Choroid plexus epithelial cell (primary cell): ENCODE measurements around the gene RHCG.

Experiments
- DNase-seq: peaks from one replicate; pipeline ENCODE4 v3.0.0-alpha.2; 2010; ENCODE audit warnings: low read depth
- H3K4me3 ChIP-seq: 2 replicates; pipeline ENCODE4 v1.5.1; 2011; ENCODE audit warnings: low read depth, mild to moderate bottlenecking, control low read depth, low read length, moderate library complexity
- TF ChIP-seq, protein P1 (sequence below): conservative IDR thresholded peaks from 2 replicates; pipeline ENCODE4 v1.5.1; 2011; ENCODE audit warnings: low read depth, mild to moderate bottlenecking, control low read depth, inconsistent platforms, low read length, moderate library complexity

Gene RHCG

DNA sequence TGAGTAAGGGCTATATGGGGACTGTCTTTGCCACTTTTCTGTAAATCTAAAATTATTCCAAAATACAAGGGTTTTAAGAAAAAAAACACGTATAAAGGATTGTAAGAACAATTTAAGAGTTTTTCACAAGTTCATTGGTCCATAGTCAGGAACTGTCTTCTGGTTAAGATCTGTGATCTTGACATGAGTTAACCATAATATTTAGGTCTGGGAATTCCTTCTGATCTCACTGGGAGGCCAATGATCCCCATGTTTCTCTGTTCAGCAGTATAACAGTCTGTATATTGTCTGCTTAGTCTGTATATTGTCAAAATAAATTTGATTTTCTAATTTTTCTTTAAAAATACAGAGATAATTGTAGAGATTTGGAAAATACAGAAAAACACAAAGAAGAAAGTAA, 848 bp upstream of the RHCG start:
- TF ChIP-seq, protein P1, sequence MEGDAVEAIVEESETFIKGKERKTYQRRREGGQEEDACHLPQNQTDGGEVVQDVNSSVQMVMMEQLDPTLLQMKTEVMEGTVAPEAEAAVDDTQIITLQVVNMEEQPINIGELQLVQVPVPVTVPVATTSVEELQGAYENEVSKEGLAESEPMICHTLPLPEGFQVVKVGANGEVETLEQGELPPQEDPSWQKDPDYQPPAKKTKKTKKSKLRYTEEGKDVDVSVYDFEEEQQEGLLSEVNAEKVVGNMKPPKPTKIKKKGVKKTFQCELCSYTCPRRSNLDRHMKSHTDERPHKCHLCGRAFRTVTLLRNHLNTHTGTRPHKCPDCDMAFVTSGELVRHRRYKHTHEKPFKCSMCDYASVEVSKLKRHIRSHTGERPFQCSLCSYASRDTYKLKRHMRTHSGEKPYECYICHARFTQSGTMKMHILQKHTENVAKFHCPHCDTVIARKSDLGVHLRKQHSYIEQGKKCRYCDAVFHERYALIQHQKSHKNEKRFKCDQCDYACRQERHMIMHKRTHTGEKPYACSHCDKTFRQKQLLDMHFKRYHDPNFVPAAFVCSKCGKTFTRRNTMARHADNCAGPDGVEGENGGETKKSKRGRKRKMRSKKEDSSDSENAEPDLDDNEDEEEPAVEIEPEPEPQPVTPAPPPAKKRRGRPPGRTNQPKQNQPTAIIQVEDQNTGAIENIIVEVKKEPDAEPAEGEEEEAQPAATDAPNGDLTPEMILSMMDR, result no peak
- DNase-seq, result no peak
- no peak overlapping the region for H3K4me3 ChIP-seq

DNA sequence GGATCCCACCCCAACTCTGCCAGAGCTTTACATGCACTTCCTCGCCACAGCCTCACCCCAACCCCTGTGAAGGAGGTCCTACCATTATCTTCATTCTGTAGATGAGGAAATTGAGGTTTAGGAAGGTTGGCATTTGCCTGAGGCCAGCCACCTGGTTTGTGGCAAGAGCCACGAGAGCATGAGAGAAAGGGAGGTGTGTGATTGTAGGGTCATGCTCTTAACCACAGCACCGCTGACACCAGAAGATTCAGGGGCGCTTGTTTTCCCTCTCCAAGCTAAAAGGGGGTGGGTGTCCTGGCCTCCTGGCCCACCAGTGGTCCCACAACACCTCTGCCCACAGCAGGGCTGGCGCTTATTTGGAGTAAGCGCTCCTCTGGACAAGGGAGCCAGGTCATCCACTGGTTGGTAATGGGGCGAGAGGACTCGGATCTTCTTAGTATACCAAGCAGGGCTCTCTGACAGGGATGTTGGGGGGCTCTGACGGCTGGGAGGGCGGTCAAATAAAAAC, 691 bp downstream of the RHCG start:
- no peak overlapping the region for H3K4me3 ChIP-seq
- DNase-seq, result no peak
- TF ChIP-seq, protein P1, result no peak

DNA sequence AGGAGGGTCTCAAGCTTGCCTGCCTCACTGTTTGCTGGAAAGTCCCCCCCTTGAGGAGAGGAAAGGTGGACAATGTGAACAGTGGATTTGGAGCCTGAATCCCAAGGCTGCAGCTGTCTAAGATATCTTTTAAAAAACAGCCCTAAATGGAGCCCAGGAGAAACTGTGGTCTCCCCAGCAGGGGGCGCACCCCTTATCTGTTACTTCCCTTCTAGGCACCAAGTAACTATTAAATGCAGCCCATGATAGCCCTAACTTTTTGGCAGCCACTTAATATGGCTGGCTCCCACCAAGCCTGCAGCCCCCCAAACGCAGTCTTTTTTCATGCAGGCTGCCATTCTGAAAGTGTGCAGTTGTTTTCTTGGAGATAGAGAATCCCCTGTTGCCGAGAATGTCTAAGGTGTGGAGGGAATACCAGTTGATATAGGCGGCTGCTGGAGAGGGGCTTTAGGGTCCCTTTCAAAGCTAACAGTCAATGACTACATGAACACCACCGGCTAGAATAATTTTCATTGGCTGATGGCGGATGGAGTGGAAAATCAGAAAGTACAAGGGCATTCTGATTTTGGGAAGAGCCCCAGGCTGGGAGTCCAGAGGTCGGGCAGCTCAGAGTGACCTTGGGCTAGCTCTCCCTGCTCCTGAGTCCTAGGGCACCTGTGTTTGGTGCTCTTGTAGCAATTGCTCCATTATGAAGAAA, 1.3 kb downstream of the RHCG start:
- no peak overlapping the region for H3K4me3 ChIP-seq
- TF ChIP-seq, protein P1, result peak; percentile 60
- peak; percentile 34 for DNase-seq

DNA sequence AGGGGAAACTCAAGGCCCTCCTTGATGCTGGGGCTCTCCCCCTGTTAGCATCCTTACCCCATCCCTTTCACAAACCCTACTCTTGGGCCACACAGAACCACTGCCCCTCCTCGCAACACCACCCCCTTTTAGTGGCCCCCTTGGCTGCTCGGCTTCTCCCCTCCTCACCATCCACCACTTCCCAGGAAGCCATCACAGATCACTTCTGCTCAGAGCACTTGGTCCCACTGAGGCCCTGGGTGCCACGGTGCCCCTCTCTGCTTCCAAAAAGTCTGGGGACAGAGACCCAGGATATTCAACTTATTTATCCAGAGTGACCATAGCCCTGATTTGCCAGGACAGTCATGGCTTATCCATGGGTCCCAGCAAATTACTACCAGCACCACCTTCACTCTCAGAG, 2.4 kb downstream of the RHCG start:
- no peak overlapping the region for H3K4me3 ChIP-seq
- TF ChIP-seq, protein P1, result no peak
- no peak for DNase-seq

DNA sequence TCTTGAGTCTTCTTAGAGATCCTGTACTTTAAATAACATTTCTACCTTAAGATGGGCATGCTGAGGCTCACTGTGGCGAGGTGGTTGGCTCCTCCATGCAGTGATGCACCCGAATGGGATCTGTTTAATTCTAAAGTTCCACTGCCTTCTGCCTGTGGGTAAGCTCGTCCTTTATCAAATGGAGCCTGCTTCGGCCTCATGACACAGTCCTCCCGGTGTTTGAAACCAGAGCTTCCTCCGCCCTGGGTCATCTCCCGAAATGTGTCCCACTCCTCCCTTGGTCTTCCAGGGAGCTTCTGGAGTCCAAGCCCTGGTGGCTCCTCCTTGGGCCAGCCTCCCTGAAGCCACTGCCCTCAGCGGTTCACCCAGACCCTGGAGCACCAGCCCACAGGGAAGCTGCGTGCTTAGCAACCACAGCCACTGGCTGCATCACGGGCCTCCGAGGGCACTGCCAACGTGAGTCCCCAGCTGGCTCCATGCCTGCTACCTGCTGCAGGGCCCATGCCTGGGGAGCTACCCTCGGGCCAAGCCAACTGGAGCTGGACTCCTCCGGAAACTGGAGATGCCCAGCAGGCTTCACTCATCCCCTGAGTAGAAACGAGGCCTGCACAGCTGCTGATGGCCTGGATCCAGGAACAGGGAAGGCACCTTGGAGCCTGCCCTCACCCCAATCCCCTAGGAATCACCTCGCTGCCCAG, 3.3 kb downstream of the RHCG start:
- no peak for DNase-seq
- H3K4me3 ChIP-seq, result no peak overlapping the region
- TF ChIP-seq, protein P1, result no peak

DNA sequence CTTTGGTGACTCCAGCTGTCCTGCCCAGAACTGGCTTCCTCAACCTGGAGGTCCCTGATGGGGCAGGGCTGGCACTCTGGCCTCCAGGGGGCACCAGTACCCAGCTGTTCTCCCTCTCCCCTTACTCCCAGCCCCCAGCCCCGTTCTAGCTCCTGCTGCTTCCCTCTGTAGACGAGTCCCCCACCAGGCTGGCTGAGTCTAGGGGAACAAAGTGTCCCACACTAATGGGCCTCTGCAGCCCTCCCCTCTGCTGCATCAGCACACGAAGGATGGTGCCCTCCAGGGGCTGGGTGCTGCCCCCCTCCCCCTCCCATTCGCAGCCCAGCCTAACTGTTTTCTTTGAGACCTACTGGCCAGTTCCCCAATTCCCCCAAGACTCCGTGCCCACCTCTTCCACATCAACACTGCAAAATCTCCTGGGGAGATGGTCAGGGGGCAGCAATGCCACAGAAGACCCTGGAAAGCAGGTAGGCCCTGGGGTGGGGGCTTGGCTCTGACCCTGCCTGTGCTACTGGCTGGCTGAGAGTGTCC, 4.2 kb downstream of the RHCG start:
- peak; percentile 7 for DNase-seq

More for the DNA sequence above, 4.2 kb downstream of the RHCG start:
- TF ChIP-seq, protein P1, result peak; percentile 61
- no peak overlapping the region for H3K4me3 ChIP-seq
